ENCODE data around the gene FMN1.

Gene FMN1

GRCh38 chr15:32936283-32936918, 258.1 kb downstream of the FMN1 start:
- no peak for DNase-seq (ENCODE audit: low spot score)
- no peak for TF ChIP-seq CTCF (IDR thresholded peaks at IDR 0.05; ENCODE audit: borderline replicate concordance, control extremely low read depth, extremely low read depth, insufficient read depth, missing control alignments)
- in situ Hi-C loops (cut with MboI; ENCODE audit: low sequenced_read_pairs, unreplicated experiment): no loop called here

- in situ Hi-C loops (cut with MboI; ENCODE audit: low sequenced_read_pairs, unreplicated experiment): no loop called here
- no peak for DNase-seq (ENCODE audit: low spot score)
- no peak for TF ChIP-seq CTCF (IDR thresholded peaks at IDR 0.05; ENCODE audit: borderline replicate concordance, control extremely low read depth, extremely low read depth, insufficient read depth, missing control alignments)
Measured at GRCh38 chr15:32935139-32935538, 259.4 kb downstream of the FMN1 start.

GRCh38 chr15:32933236-32933635, 261.3 kb downstream of the FMN1 start:
- no peak for TF ChIP-seq CTCF (IDR thresholded peaks at IDR 0.05; ENCODE audit: borderline replicate concordance, control extremely low read depth, extremely low read depth, insufficient read depth, missing control alignments)
- in situ Hi-C loops (cut with MboI; ENCODE audit: low sequenced_read_pairs, unreplicated experiment): no loop called here
- DNase-seq (ENCODE audit: low spot score): no peak

- in situ Hi-C loops (cut with MboI; ENCODE audit: low sequenced_read_pairs, unreplicated experiment): no loop called here
- DNase-seq (ENCODE audit: low spot score): no peak
- no peak for TF ChIP-seq CTCF (IDR thresholded peaks at IDR 0.05; ENCODE audit: borderline replicate concordance, control extremely low read depth, extremely low read depth, insufficient read depth, missing control alignments)
Measured at GRCh38 chr15:32928876-32929275, 265.6 kb downstream of the FMN1 start.

GRCh38 chr15:32927124-32927523, 267.4 kb downstream of the FMN1 start:
- in situ Hi-C loops (cut with MboI; ENCODE audit: low sequenced_read_pairs, unreplicated experiment): no loop called here
- DNase-seq (ENCODE audit: low spot score): no peak
- no peak for TF ChIP-seq CTCF (IDR thresholded peaks at IDR 0.05; ENCODE audit: borderline replicate concordance, control extremely low read depth, extremely low read depth, insufficient read depth, missing control alignments)

GRCh38 chr15:32923176-32923575, 271.3 kb downstream of the FMN1 start:
- no peak for TF ChIP-seq CTCF (IDR thresholded peaks at IDR 0.05; ENCODE audit: borderline replicate concordance, control extremely low read depth, extremely low read depth, insufficient read depth, missing control alignments)
- in situ Hi-C loops (cut with MboI; ENCODE audit: low sequenced_read_pairs, unreplicated experiment): no loop called here
- DNase-seq (ENCODE audit: low spot score): no peak
